ENCODE results near the gene LYL1. TPM values are rescaled to one million over a fixed set of nuclear protein-coding genes. Genes with fewer than 3 reads are reported as not detected.

LYL1 gene
- total and polyA plus RNA-seq, 2 of the 13 experiments (the other 11 are each of a cell fraction or from before 2014, with no cell fraction given), result 0.75 to 0.92 TPM

DNA sequence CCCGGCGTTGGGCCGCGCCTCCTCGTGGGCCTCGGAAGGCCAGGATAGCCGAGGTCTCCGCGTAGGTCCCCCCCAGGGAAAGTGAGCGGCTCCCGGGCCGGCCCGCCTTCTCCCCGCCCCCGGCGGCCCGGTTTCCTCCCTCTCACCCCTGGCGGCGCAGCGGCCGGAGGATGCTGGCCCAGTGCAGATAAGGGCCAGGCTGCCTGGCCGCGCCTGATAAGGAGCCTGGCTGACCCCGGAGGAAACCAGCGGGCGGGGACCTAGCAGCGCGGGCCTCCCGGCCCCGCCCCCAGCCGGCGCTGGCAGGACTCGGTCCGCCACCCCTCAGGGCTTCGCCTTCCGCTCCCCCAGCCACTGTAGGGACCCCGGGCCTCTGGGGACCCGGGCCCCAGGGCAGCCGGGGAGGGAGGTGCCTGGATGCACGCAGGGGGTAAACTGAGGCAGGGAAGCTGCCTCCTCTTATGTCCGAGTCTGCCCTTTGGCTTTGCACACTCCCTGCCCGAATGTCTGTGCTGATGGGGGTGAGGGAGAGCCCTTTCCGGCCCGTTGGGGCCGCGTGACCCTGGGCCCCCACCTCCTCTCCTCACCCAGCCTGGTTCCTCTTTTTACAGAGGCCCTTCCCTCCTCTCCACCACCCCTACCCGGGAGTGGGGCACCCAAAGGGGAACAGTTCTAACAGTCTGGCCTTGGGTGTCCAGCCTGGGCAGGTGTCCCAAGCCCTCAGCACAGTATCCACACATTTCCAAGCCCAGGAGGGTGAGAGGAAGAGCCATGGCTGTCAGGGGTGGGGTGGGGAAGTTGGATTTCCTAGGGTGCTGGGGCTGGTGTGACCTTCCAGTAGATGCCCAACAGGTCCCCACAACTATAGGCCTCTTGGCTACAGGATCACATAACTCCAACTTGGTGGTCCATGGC is at the start of gene LYL1 (continued):
- TF ChIP-seq, protein P1, sequence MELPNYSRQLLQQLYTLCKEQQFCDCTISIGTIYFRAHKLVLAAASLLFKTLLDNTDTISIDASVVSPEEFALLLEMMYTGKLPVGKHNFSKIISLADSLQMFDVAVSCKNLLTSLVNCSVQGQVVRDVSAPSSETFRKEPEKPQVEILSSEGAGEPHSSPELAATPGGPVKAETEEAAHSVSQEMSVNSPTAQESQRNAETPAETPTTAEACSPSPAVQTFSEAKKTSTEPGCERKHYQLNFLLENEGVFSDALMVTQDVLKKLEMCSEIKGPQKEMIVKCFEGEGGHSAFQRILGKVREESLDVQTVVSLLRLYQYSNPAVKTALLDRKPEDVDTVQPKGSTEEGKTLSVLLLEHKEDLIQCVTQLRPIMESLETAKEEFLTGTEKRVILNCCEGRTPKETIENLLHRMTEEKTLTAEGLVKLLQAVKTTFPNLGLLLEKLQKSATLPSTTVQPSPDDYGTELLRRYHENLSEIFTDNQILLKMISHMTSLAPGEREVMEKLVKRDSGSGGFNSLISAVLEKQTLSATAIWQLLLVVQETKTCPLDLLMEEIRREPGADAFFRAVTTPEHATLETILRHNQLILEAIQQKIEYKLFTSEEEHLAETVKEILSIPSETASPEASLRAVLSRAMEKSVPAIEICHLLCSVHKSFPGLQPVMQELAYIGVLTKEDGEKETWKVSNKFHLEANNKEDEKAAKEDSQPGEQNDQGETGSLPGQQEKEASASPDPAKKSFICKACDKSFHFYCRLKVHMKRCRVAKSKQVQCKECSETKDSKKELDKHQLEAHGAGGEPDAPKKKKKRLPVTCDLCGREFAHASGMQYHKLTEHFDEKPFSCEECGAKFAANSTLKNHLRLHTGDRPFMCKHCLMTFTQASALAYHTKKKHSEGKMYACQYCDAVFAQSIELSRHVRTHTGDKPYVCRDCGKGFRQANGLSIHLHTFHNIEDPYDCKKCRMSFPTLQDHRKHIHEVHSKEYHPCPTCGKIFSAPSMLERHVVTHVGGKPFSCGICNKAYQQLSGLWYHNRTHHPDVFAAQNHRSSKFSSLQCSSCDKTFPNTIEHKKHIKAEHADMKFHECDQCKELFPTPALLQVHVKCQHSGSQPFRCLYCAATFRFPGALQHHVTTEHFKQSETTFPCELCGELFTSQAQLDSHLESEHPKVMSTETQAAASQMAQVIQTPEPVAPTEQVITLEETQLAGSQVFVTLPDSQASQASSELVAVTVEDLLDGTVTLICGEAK (IDR thresholded peaks at IDR 0.05), result no peak
- TF ChIP-seq, protein P1 (CRISPR knock-in tag; IDR thresholded peaks at IDR 0.05), result 0 out of 2 replicates have a peak, but pooled peaks have one; percentile 56
- TF ChIP-seq POGK (CRISPR knock-in tag; conservative IDR thresholded peaks at IDR 0.05) (peak; percentile 65; the same call in 1 of the 2 replicates), UBTF (CRISPR knock-in tag; IDR thresholded peaks at IDR 0.05) (peak; percentile 64), EEA1 (CRISPR knock-in tag; IDR thresholded peaks at IDR 0.05; ENCODE audit: borderline replicate concordance) (0 out of 2 replicates have a peak, but pooled peaks have one; percentile 53), ZNF724P (CRISPR knock-in tag; IDR thresholded peaks at IDR 0.05; ENCODE audit: borderline replicate concordance) (0 out of 2 replicates have a peak, but pooled peaks have one; percentile 17)
- TF ChIP-seq, protein P2, sequence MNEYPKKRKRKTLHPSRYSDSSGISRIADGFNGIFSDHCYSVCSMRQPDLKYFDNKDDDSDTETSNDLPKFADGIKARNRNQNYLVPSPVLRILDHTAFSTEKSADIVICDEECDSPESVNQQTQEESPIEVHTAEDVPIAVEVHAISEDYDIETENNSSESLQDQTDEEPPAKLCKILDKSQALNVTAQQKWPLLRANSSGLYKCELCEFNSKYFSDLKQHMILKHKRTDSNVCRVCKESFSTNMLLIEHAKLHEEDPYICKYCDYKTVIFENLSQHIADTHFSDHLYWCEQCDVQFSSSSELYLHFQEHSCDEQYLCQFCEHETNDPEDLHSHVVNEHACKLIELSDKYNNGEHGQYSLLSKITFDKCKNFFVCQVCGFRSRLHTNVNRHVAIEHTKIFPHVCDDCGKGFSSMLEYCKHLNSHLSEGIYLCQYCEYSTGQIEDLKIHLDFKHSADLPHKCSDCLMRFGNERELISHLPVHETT (CRISPR knock-in tag; conservative IDR thresholded peaks at IDR 0.05), result peak; percentile 51; the same call in 1 of the 2 replicates
- TF ChIP-seq, protein P3, sequence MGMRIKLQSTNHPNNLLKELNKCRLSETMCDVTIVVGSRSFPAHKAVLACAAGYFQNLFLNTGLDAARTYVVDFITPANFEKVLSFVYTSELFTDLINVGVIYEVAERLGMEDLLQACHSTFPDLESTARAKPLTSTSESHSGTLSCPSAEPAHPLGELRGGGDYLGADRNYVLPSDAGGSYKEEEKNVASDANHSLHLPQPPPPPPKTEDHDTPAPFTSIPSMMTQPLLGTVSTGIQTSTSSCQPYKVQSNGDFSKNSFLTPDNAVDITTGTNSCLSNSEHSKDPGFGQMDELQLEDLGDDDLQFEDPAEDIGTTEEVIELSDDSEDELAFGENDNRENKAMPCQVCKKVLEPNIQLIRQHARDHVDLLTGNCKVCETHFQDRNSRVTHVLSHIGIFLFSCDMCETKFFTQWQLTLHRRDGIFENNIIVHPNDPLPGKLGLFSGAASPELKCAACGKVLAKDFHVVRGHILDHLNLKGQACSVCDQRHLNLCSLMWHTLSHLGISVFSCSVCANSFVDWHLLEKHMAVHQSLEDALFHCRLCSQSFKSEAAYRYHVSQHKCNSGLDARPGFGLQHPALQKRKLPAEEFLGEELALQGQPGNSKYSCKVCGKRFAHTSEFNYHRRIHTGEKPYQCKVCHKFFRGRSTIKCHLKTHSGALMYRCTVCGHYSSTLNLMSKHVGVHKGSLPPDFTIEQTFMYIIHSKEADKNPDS (CRISPR knock-in tag; IDR thresholded peaks at IDR 0.05), result peak; percentile 52; the same call in 1 of the 2 replicates
